SK-N-SH (cell line): ENCODE results near the gene FAM168A. TPM values are rescaled to one million over a fixed set of nuclear protein-coding genes. Genes with fewer than 3 reads are reported as not detected.

ENCODE experiments used
- CTCF ChIA-PET: fragments of 300-600, 350-600 bp; formaldehyde crosslinking; extraction: SDS; loops from one replicate; lab custom pipeline; 2021; lab: Yijun Ruan, JAX
- POLR2A ChIA-PET: fragments of 350-600 bp; sonication (Branson Sonifier 250); formaldehyde crosslinking; extraction: SDS; loops from one replicate; lab custom pipeline; 2020; ENCODE audit warnings: antibody characterized with exemption, inconsistent platforms; lab: Yijun Ruan, JAX
- DNase-seq: peaks from one replicate; pipeline ENCODE4 v3.0.0; 2012
- H2AFZ ChIP-seq: fragments of 200-600 bp; sonication (generic); 2 replicates; pipeline ENCODE4 v1.8.1; 2016; ENCODE audit warnings: antibody characterized with exemption, mild to moderate bottlenecking, low read depth
- H3F3A ChIP-seq: fragments of 200-600 bp; sonication (generic); replicated peaks from 2 replicates; pipeline ENCODE3; 2016; ENCODE audit warnings: antibody characterized with exemption, mild to moderate bottlenecking; ENCODE audit not compliant: insufficient read depth
- H3K27ac ChIP-seq, 2 experiments: fragments of 200-500 bp in 1 of 2; fragments of 200-600 bp in 1 of 2; sonication (Bioruptor generic) in 1 of 2; sonication (generic), shearing (Covaris generic) in 1 of 2; 2 replicates each; pipeline versions ENCODE4 v1.5.1 to v1.6.1; 2014 to 2016; ENCODE audit warnings: low read depth in 2 of 2, inconsistent platforms in 1 of 2, low read length in 1 of 2, mild to moderate bottlenecking in 1 of 2, mixed read lengths in 1 of 2
- H3K27me3 ChIP-seq: fragments of 200-600 bp; sonication (generic), shearing (Covaris generic); 2 replicates; pipeline ENCODE4 v1.6.1; 2016; ENCODE audit warnings: mixed run types; ENCODE audit not compliant: insufficient read depth
- H3K36me3 ChIP-seq, 2 experiments: fragments of 200-500 bp in 1 of 2; fragments of 200-600 bp in 1 of 2; sonication (Bioruptor generic) in 1 of 2; sonication (generic) in 1 of 2; replicated peaks in 1 of 2; 2 replicates each; pipeline versions ENCODE3 to v1.5.1; 2014 to 2016; ENCODE audit warnings: low read length in 1 of 2, mild to moderate bottlenecking in 1 of 2; ENCODE audit not compliant: insufficient read depth in 2 of 2, control insufficient read depth in 1 of 2
- H3K4me1 ChIP-seq, 2 experiments: fragments of 200-500 bp in 1 of 2; fragments of 200-600 bp in 1 of 2; sonication (Bioruptor generic) in 1 of 2; sonication (generic), shearing (Covaris generic) in 1 of 2; 2 replicates each; pipeline versions ENCODE4 v1.5.1 to v1.6.1; 2014 to 2016; ENCODE audit warnings: low read depth in 1 of 2, low read length in 1 of 2, mixed run types in 1 of 2; ENCODE audit not compliant: insufficient read depth in 2 of 2, control insufficient read depth in 1 of 2
- H3K4me2 ChIP-seq: fragments of 200-600 bp; sonication (generic), shearing (Covaris generic); 2 replicates; pipeline ENCODE4 v1.6.1; 2017; ENCODE audit warnings: mixed run types
- H3K4me3 ChIP-seq, 2 experiments: fragments of 200-500 bp in 1 of 2; fragments of 200-600 bp in 1 of 2; sonication (Bioruptor generic) in 1 of 2; sonication (generic), shearing (Covaris generic) in 1 of 2; 2 replicates each; pipeline versions ENCODE4 v1.5.1 to v1.8.1; 2014 to 2016; ENCODE audit warnings: low read depth in 2 of 2, inconsistent platforms in 1 of 2, low read length in 1 of 2, mild to moderate bottlenecking in 1 of 2, mixed read lengths in 1 of 2, moderate library complexity in 1 of 2
- H3K79me2 ChIP-seq: fragments of 200-600 bp; sonication (generic); 2 replicates; pipeline ENCODE4 v1.8.1; 2017; ENCODE audit warnings: mild to moderate bottlenecking; ENCODE audit not compliant: insufficient read depth
- H3K9ac ChIP-seq: fragments of 200-600 bp; sonication (generic); 2 replicates; pipeline ENCODE4 v1.6.1; 2017; ENCODE audit warnings: mixed run types
- H3K9me2 ChIP-seq: fragments of 200-600 bp; sonication (generic); 2 replicates; pipeline ENCODE4 v1.6.1; 2017; ENCODE audit warnings: mixed run types
- H3K9me3 ChIP-seq: fragments of 200-600 bp; sonication (generic); 2 replicates; pipeline ENCODE4 v1.6.1; 2017; ENCODE audit warnings: mixed run types, mild to moderate bottlenecking, moderate library complexity
- H4K20me1 ChIP-seq: fragments of 200-600 bp; sonication (generic); 2 replicates; pipeline ENCODE4 v1.6.1; 2017; ENCODE audit warnings: mild to moderate bottlenecking, mixed run types; ENCODE audit not compliant: insufficient read depth
- CHD2 ChIP-seq: fragments of 150-350 bp; IDR thresholded peaks from 2 replicates; pipeline ENCODE4 v1.6.1; 2018; ENCODE audit warnings: low read length; ENCODE audit not compliant: partially characterized antibody
- CTCF ChIP-seq: fragments of 200-600 bp; sonication (generic); IDR thresholded peaks from 2 replicates; pipeline ENCODE4 v1.6.1; 2017; ENCODE audit warnings: antibody characterized with exemption, mild to moderate bottlenecking, moderate library complexity
- EP300 ChIP-seq, 2 experiments: IDR thresholded peaks; 2 replicates each; pipeline versions ENCODE4 v1.4.0 to v1.6.1; 2012; ENCODE audit warnings: borderline replicate concordance in 1 of 2, low read depth in 1 of 2, low read length in 1 of 2
- EZH2phosphoT487 ChIP-seq: fragments of 200-600 bp; sonication (generic); IDR thresholded peaks from 2 replicates; pipeline ENCODE4 v1.6.1; 2017; ENCODE audit warnings: low read depth, mixed run types, mild to moderate bottlenecking, antibody characterized with exemption, moderate library complexity, borderline replicate concordance
- FOXJ3 ChIP-seq: sonication (generic); formaldehyde crosslinking; IDR thresholded peaks from 2 replicates; pipeline ENCODE4 v1.5.1; 2020; ENCODE audit warnings: mild to moderate bottlenecking, missing genetic modification reagents
- MAX ChIP-seq: IDR thresholded peaks from 2 replicates; pipeline ENCODE4 v1.4.0; 2012; ENCODE audit warnings: low read depth
- POLR2AphosphoS5 ChIP-seq: IDR thresholded peaks from 2 replicates; pipeline ENCODE4 v1.6.1; 2012; ENCODE audit warnings: low read depth, low read length
- RXRA ChIP-seq: IDR thresholded peaks from 2 replicates; pipeline ENCODE4 v1.4.0; 2012; ENCODE audit warnings: low read depth, mild to moderate bottlenecking, borderline replicate concordance
- WGBS: methylation state at CpG from one replicate; pipeline ENCODE4 v1.1.6; 2017; ENCODE audit warnings: low lambda C conversion rate; 5-methylcytosine and 5-hydroxymethylcytosine counted together
- polyA plus RNA-seq, 3 experiments: library from polyadenylated mRNA; depleted of rRNA; stranded (reverse); fragments of >200 nt; gene quantifications; 2 replicates each; pipeline ENCODE4 v1.2.3, GENCODE V29; 2012

Gene FAM168A
- polyA plus RNA-seq, 1 of the 3 experiments (the other 2 are of a cell fraction): 17.8 TPM

- DNase-seq: no peak
- no peak for TF ChIP-seq EP300 (IDR thresholded peaks at IDR 0.05; ENCODE audit: borderline replicate concordance in 1 of 2, low read depth in 1 of 2, low read length in 1 of 2)
- no peak for TF ChIP-seq FOXJ3 (CRISPR knock-in tag)
- Histone ChIP-seq H2AFZ (no peak overlapping the region), H3K36me3 (peaks cover 0 to 3% of the 10 kb centered on the region in 2 experiments), H3K9me3 (no peaks in the 10 kb centered on the region), H3F3A (peaks cover 11% of the 10 kb centered on the region), H4K20me1 (no peaks in the 10 kb centered on the region), H3K4me1 (peaks cover 3 to 19% of the 10 kb centered on the region in 2 experiments; a peak in 1 of 4 replicates), H3K27me3 (no peaks in the 10 kb centered on the region), H3K9ac (no peak overlapping the region), H3K4me2 (no peak overlapping the region), H3K27ac (no peak overlapping the region), H3K9me2 (no peaks in the 10 kb centered on the region), H3K4me3 (no peak overlapping the region), H3K79me2 (peaks cover 26% of the 10 kb centered on the region)
- WGBS: 100% methylated on average over 2 of the region's 4 CpGs
- CTCF ChIA-PET: interaction anchor here (0.7 to 22.4 kb wide), 7 partner anchors 11 to 252 kb away, joined by 3 to 313 read pairs (median 3); no protein-coding TSS in a partner anchor
- POLR2A ChIA-PET: no interaction called here
Observed at GRCh38 chr11:73374151-73374550, 223.8 kb downstream of the FAM168A start.

GRCh38 chr11:73372375-73372993 lies 225.4 kb downstream of the FAM168A start:
- CTCF ChIA-PET: interaction anchor here (1.0 to 22.4 kb wide), 10 partner anchors 8 to 290 kb away, joined by 3 to 313 read pairs (median 5); no protein-coding TSS in a partner anchor
- H3K79me2 ChIP-seq: peaks cover 9% of the 10 kb centered on the region
- H3K36me3 ChIP-seq: peaks cover 0 to 13% of the 10 kb centered on the region in 2 experiments
- no peak overlapping the region for H2AFZ ChIP-seq
- no peak overlapping the region for H3K4me2 ChIP-seq
- DNase-seq: no peak
- H3K9ac ChIP-seq: no peak overlapping the region
- no peaks in the 10 kb centered on the region for H3K9me3 ChIP-seq
- H3K4me1 ChIP-seq: peaks cover 3 to 16% of the 10 kb centered on the region in 2 experiments; a peak in 1 of 4 replicates
- H3K9me2 ChIP-seq: no peaks in the 10 kb centered on the region
- H4K20me1 ChIP-seq: no peaks in the 10 kb centered on the region
- POLR2A ChIA-PET: no interaction called here
- H3K4me3 ChIP-seq: no peak overlapping the region
- H3F3A ChIP-seq: peaks cover 11% of the 10 kb centered on the region
- TF ChIP-seq POLR2AphosphoS5 (peak; percentile 31; the same call in 1 of the 2 replicates), RXRA (no peak), CHD2 (no peak), EZH2phosphoT487 (no peak), FOXJ3 (CRISPR knock-in tag) (no peak), MAX (no peak), CTCF (peak; percentile 36; the same call in 1 of the 2 replicates)
- H3K27me3 ChIP-seq: no peaks in the 10 kb centered on the region
- no peak overlapping the region for H3K27ac ChIP-seq
- WGBS: 45% methylated on average over 5 of the region's 6 CpGs
